ENCODE measurements around the gene PITPNC1. TPM values are rescaled to one million over a fixed set of nuclear protein-coding genes. Genes with fewer than 3 reads are reported as not detected.

Gene PITPNC1
- total RNA-seq (2021) = 37.5 and 39.1 TPM in 2 replicates
- long read RNA-seq, partial matches to known transcripts = 1 of 19 reads
- long read RNA-seq, other reads (novel, unspliced or antisense) = 18 of 19 reads

- no peak within 1 kb of the TSS for H4K8ac ChIP-seq (replicated peaks; ENCODE audit: insufficient read length, low read depth, low read length)
- H2BK20ac ChIP-seq (ENCODE audit: low read depth, low read length, poor library complexity, severe bottlenecking) = no peak within 1 kb of the TSS
- no peak within 1 kb of the TSS for H2AK5ac ChIP-seq (ENCODE audit: insufficient read length, low read length)
- peaks cover 3% of the 10 kb centered on the region; the same call in 1 of the 2 replicates for H3K79me2 ChIP-seq (ENCODE audit: insufficient read depth, low read length)
- H4K20me1 ChIP-seq (ENCODE audit: control insufficient read depth, insufficient read depth, insufficient read length) = no peaks in the 10 kb centered on the region
- H3K27ac ChIP-seq (ENCODE audit: insufficient read length, low read depth, low read length) = peak within 1 kb of the TSS; percentile 72
- no peaks in the 10 kb centered on the region for H3K9me3 ChIP-seq (ENCODE audit: control insufficient read depth, low read depth, low read length)
- H3K18ac ChIP-seq (ENCODE audit: insufficient read length, low read depth, low read length) = peak within 1 kb of the TSS; percentile 74
- no peaks in the 10 kb centered on the region for H3K27me3 ChIP-seq (ENCODE audit: insufficient read depth, low read length)
- H3K23ac ChIP-seq (ENCODE audit: insufficient read length, low read depth, low read length) = no peak within 1 kb of the TSS
- H2BK12ac ChIP-seq (ENCODE audit: insufficient read length, low read depth, low read length) = peak within 1 kb of the TSS; percentile 41
- H2AFZ ChIP-seq (ENCODE audit: low read length) = peak within 1 kb of the TSS; percentile 76
- Mint-ChIP-seq H3K9me3 (peaks cover 8 to 12% of the 10 kb centered on the region in 2 experiments), H3K27ac (peak within 1 kb of the TSS; percentile 90 to 97 (median 96)), H3K4me1 (peaks cover 31 to 34% of the 10 kb centered on the region in 2 experiments), H3K4me3 (peak within 1 kb of the TSS; percentile 84 to 88), H3K36me3 (ENCODE audit: insufficient read depth in 1 of 3, low read depth in 3 of 3) (peaks cover 17 to 20% (median 18%) of the 10 kb centered on the region in 3 experiments), H3K27me3 (ENCODE audit: low read depth) (no peaks in the 10 kb centered on the region)
- H3K4ac ChIP-seq (ENCODE audit: low read depth, low read length) = no peak within 1 kb of the TSS; the same call in 1 of the 2 replicates
- H2BK120ac ChIP-seq (ENCODE audit: low read depth, low read length, poor library complexity, severe bottlenecking) = peak within 1 kb of the TSS; percentile 79
- no CpG with 5 or more reads among the region's 56 CpGs for WGBS (ENCODE audit: extremely low coverage, insufficient read length, low lambda C conversion rate)
- H4K91ac ChIP-seq (ENCODE audit: insufficient read length, low read depth, low read length) = no peak within 1 kb of the TSS
- H3K23me2 ChIP-seq (ENCODE audit: insufficient read length, low read depth, low read length, poor library complexity, severe bottlenecking) = peaks cover 11% of the 10 kb centered on the region
- H2BK15ac ChIP-seq (ENCODE audit: low read depth, low read length) = no peak within 1 kb of the TSS; the same call in 1 of the 2 replicates
- TF ChIP-seq, protein P1, sequence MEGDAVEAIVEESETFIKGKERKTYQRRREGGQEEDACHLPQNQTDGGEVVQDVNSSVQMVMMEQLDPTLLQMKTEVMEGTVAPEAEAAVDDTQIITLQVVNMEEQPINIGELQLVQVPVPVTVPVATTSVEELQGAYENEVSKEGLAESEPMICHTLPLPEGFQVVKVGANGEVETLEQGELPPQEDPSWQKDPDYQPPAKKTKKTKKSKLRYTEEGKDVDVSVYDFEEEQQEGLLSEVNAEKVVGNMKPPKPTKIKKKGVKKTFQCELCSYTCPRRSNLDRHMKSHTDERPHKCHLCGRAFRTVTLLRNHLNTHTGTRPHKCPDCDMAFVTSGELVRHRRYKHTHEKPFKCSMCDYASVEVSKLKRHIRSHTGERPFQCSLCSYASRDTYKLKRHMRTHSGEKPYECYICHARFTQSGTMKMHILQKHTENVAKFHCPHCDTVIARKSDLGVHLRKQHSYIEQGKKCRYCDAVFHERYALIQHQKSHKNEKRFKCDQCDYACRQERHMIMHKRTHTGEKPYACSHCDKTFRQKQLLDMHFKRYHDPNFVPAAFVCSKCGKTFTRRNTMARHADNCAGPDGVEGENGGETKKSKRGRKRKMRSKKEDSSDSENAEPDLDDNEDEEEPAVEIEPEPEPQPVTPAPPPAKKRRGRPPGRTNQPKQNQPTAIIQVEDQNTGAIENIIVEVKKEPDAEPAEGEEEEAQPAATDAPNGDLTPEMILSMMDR (conservative IDR thresholded peaks at IDR 0.05) = no peak
- no peaks in the 10 kb centered on the region for H3K79me1 ChIP-seq (ENCODE audit: insufficient read depth, low read depth, low read length, poor library complexity, severe bottlenecking)
- no peak within 1 kb of the TSS for H4K5ac ChIP-seq (ENCODE audit: insufficient read length, low read depth, low read length)
- H3K14ac ChIP-seq (ENCODE audit: insufficient read depth, low read length) = peak within 1 kb of the TSS; percentile 97
- H3K56ac ChIP-seq (ENCODE audit: insufficient read length, low read depth, low read length) = no peak within 1 kb of the TSS
- peaks cover 2% of the 10 kb centered on the region; the same call in 1 of the 2 replicates for H3K4me1 ChIP-seq (ENCODE audit: insufficient read depth, low read length)
- H2BK5ac ChIP-seq (ENCODE audit: insufficient read length, low read length) = no peak within 1 kb of the TSS
- H3T11ph ChIP-seq (ENCODE audit: low read length) = no peak within 1 kb of the TSS
- DNase-seq = peak; percentile 91
- peak within 1 kb of the TSS; percentile 93 for H3K9ac ChIP-seq (ENCODE audit: extremely low read depth, insufficient read length, low read length)
- peak within 1 kb of the TSS; percentile 100 for H3K4me2 ChIP-seq (ENCODE audit: insufficient read depth, insufficient read length, low read length)
Observed at GRCh38 chr17:67376737-67377487, at the start of gene PITPNC1. TSS of gene PITPNC1 (plus strand) at chr17:67377281.

Data from H9 (cell line).